WTC11 (cell line): ENCODE results near the gene SFTA2. TPM values are rescaled to one million over a fixed set of nuclear protein-coding genes. Genes with fewer than 3 reads are reported as not detected.

Experiments used
- ATAC-seq: fragments of 200-7000 bp; cut with Tn5 transposase; 2 replicates; pipeline ENCODE4 v1.10.0; 2021; ENCODE audit warnings: mild to moderate bottlenecking, moderate library complexity
- CTCF ChIA-PET: fragments of 300-600 bp; sonication (Branson Sonifier 250); formaldehyde crosslinking; loops from one replicate; lab custom pipeline; 2021; ENCODE audit warnings: antibody characterized with exemption; lab: Charles Lee
- POLR2A ChIA-PET: fragments of 350-600 bp; sonication (Branson Sonifier 250); formaldehyde crosslinking; loops from one replicate; lab custom pipeline; 2021; ENCODE audit warnings: antibody characterized with exemption; lab: Charles Lee
- DNase-seq: peaks from one replicate; pipeline ENCODE4 v3.0.0; 2021; ENCODE audit warnings: low spot score
- H3K27ac Mint-ChIP-seq: 2 replicates; pipeline ENCODE4 v1.8.0; 2021; ENCODE audit warnings: mixed read lengths
- H3K27me3 Mint-ChIP-seq: 2 replicates; pipeline ENCODE4 v1.8.0; 2021; ENCODE audit warnings: low read depth, mild to moderate bottlenecking, moderate library complexity, mixed read lengths
- H3K36me3 Mint-ChIP-seq: 2 replicates; pipeline ENCODE4 v1.8.0; 2021; ENCODE audit warnings: mixed read lengths
- H3K4me1 Mint-ChIP-seq: 2 replicates; pipeline ENCODE4 v1.8.0; 2022; ENCODE audit warnings: mixed read lengths
- H3K4me3 Mint-ChIP-seq: 2 replicates; pipeline ENCODE4 v1.8.0; 2021; ENCODE audit warnings: mild to moderate bottlenecking, moderate library complexity, mixed read lengths
- H3K9me3 Mint-ChIP-seq: 2 replicates; pipeline ENCODE4 v1.8.0; 2021; ENCODE audit warnings: mixed read lengths
- AFF4 ChIP-seq: sonication (generic); formaldehyde crosslinking; IDR thresholded peaks from 2 replicates; pipeline ENCODE4 v1.8.1; 2023; ENCODE audit warnings: mild to moderate bottlenecking, missing genetic modification reagents, borderline replicate concordance
- AR ChIP-seq: fragments of 250-450 bp; sonication (Bioruptor Pico); IDR thresholded peaks from 2 replicates; pipeline ENCODE4 v1.9.0; 2021; ENCODE audit warnings: mild to moderate bottlenecking
- ATF6 ChIP-seq: sonication (generic); formaldehyde crosslinking; IDR thresholded peaks from 2 replicates; pipeline ENCODE4 v1.8.1; 2023; ENCODE audit warnings: mild to moderate bottlenecking, missing genetic modification reagents
- CBFB ChIP-seq: sonication (generic); formaldehyde crosslinking; IDR thresholded peaks from 2 replicates; pipeline ENCODE4 v1.8.1; 2022; ENCODE audit warnings: mild to moderate bottlenecking, low read depth, missing genetic modification reagents
- CTCF ChIP-seq: fragments of 200-600 bp; IDR thresholded peaks from 2 replicates; pipeline ENCODE4 v1.8.0; 2022; ENCODE audit warnings: antibody characterized with exemption
- GTF2I ChIP-seq: fragments of 250-450 bp; sonication (Bioruptor Pico); conservative IDR thresholded peaks from 2 replicates; pipeline ENCODE4 v1.4.0; 2021; ENCODE audit warnings: mild to moderate bottlenecking
- IRF2 ChIP-seq: sonication (generic); formaldehyde crosslinking; IDR thresholded peaks from 2 replicates; pipeline ENCODE4 v1.8.0; 2022; ENCODE audit warnings: low read depth, missing genetic modification reagents, borderline replicate concordance
- JAZF1 ChIP-seq: fragments of 250-450 bp; sonication (Bioruptor Pico); IDR thresholded peaks from 2 replicates; pipeline ENCODE4 v1.9.0; 2021; ENCODE audit warnings: moderate library complexity, mild to moderate bottlenecking, inconsistent platforms
- JUN ChIP-seq: sonication (generic); formaldehyde crosslinking; IDR thresholded peaks from 2 replicates; pipeline ENCODE4 v1.8.0; 2023; ENCODE audit warnings: mild to moderate bottlenecking, missing genetic modification reagents
- NFATC4 ChIP-seq: fragments of 250-450 bp; sonication (Bioruptor Pico); IDR thresholded peaks from 2 replicates; pipeline ENCODE4 v1.9.0; 2021; ENCODE audit warnings: mild to moderate bottlenecking
- NR2C2 ChIP-seq: sonication (generic); formaldehyde crosslinking; IDR thresholded peaks from 2 replicates; pipeline ENCODE4 v1.8.0; 2022; ENCODE audit warnings: mild to moderate bottlenecking, missing genetic modification reagents
- SOX15 ChIP-seq: fragments of 250-450 bp; sonication (Bioruptor Pico); IDR thresholded peaks from 2 replicates; pipeline ENCODE4 v1.9.0; 2021; ENCODE audit warnings: mild to moderate bottlenecking
- USF2 ChIP-seq: sonication (generic); formaldehyde crosslinking; IDR thresholded peaks from 2 replicates; pipeline ENCODE4 v1.8.1; 2023; ENCODE audit warnings: mild to moderate bottlenecking, missing genetic modification reagents, moderate library complexity
- ZNF121 ChIP-seq: sonication (generic); formaldehyde crosslinking; IDR thresholded peaks from 2 replicates; pipeline ENCODE4 v1.8.0; 2023; ENCODE audit warnings: missing genetic modification reagents
- ZSCAN18 ChIP-seq: fragments of 250-450 bp; sonication (Bioruptor Pico); IDR thresholded peaks from 2 replicates; pipeline ENCODE4 v2.1.2; 2022; ENCODE audit warnings: mild to moderate bottlenecking, moderate library complexity
- total RNA-seq: library from RNA; stranded (reverse); gene quantifications from 3 replicates; pipeline ENCODE4 v1.2.3, GENCODE V29; 2021
- TF ChIP-seq, protein P1 (sequence below): sonication (generic); formaldehyde crosslinking; IDR thresholded peaks from 2 replicates; pipeline ENCODE4 v1.8.0; 2022; ENCODE audit warnings: mild to moderate bottlenecking, missing genetic modification reagents
- TF ChIP-seq, protein P2 (sequence below): sonication (generic); formaldehyde crosslinking; IDR thresholded peaks from 2 replicates; pipeline ENCODE4 v1.8.0; 2022; ENCODE audit warnings: mild to moderate bottlenecking, missing genetic modification reagents
- TF ChIP-seq, protein P3 (sequence below): sonication (generic); formaldehyde crosslinking; IDR thresholded peaks from 2 replicates; pipeline ENCODE4 v1.8.1; 2022; ENCODE audit warnings: missing genetic modification reagents, borderline replicate concordance

The SFTA2 gene
- total RNA-seq, 1 experiment from 2014 or later, result not detected

DNA sequence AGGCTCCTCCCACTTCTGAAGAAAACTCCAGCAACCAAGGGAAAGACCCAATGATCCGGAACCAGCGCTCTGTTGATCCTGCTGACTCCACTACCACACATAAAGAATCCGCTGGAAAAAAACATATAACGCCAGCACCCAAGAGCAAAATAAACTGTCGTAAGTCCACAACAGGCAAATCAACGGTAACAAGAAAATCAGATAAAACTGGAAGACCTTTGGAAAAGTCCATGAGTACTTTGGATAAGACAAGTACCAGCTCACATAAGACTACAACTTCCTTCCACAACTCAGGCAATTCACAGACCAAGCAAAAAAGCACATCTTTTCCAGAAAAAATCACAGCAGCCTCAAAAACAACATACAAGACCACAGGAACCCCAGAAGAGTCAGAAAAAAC, 16.8 kb upstream of the SFTA2 start (continued):
- TF ChIP-seq ZNF121 (CRISPR knock-in tag), result no peak
- TF ChIP-seq ZSCAN18, result no peak
- TF ChIP-seq ATF6 (CRISPR knock-in tag), result no peak
- TF ChIP-seq, protein P1, sequence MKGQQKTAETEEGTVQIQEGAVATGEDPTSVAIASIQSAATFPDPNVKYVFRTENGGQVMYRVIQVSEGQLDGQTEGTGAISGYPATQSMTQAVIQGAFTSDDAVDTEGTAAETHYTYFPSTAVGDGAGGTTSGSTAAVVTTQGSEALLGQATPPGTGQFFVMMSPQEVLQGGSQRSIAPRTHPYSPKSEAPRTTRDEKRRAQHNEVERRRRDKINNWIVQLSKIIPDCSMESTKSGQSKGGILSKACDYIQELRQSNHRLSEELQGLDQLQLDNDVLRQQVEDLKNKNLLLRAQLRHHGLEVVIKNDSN (CRISPR knock-in tag), result no peak

- H3K4me3 Mint-ChIP-seq, result no peak overlapping the region
- CTCF ChIA-PET, result interaction anchor here (0.6 to 1.2 kb wide), 2 partner anchors 96 to 124 kb away, joined by 3 to 4 read pairs; no protein-coding TSS in a partner anchor
- peaks cover 20% of the 10 kb centered on the region for H3K4me1 Mint-ChIP-seq
- peaks cover 38% of the 10 kb centered on the region for H3K9me3 Mint-ChIP-seq
- H3K36me3 Mint-ChIP-seq, result no peaks in the 10 kb centered on the region
- DNase-seq (no peak), ATAC-seq (no peak)
- no peak overlapping the region for H3K27ac Mint-ChIP-seq
- H3K27me3 Mint-ChIP-seq, result peaks cover 30% of the 10 kb centered on the region
- POLR2A ChIA-PET, result no interaction called here
- TF ChIP-seq CTCF (no peak), AFF4 (CRISPR knock-in tag) (no peak), JAZF1 (CRISPR knock-in tag) (no peak), USF2 (CRISPR knock-in tag) (no peak), GTF2I (CRISPR knock-in tag) (no peak), CBFB (CRISPR knock-in tag) (no peak), IRF2 (CRISPR knock-in tag) (no peak), NFATC4 (CRISPR knock-in tag) (no peak), SOX15 (CRISPR knock-in tag) (no peak), ZNF121 (CRISPR knock-in tag) (no peak), AR (CRISPR knock-in tag) (no peak), NR2C2 (no peak), JUN (CRISPR knock-in tag) (no peak)
- TF ChIP-seq, protein P2, sequence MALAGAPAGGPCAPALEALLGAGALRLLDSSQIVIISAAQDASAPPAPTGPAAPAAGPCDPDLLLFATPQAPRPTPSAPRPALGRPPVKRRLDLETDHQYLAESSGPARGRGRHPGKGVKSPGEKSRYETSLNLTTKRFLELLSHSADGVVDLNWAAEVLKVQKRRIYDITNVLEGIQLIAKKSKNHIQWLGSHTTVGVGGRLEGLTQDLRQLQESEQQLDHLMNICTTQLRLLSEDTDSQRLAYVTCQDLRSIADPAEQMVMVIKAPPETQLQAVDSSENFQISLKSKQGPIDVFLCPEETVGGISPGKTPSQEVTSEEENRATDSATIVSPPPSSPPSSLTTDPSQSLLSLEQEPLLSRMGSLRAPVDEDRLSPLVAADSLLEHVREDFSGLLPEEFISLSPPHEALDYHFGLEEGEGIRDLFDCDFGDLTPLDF (CRISPR knock-in tag), result no peak
- TF ChIP-seq, protein P3, sequence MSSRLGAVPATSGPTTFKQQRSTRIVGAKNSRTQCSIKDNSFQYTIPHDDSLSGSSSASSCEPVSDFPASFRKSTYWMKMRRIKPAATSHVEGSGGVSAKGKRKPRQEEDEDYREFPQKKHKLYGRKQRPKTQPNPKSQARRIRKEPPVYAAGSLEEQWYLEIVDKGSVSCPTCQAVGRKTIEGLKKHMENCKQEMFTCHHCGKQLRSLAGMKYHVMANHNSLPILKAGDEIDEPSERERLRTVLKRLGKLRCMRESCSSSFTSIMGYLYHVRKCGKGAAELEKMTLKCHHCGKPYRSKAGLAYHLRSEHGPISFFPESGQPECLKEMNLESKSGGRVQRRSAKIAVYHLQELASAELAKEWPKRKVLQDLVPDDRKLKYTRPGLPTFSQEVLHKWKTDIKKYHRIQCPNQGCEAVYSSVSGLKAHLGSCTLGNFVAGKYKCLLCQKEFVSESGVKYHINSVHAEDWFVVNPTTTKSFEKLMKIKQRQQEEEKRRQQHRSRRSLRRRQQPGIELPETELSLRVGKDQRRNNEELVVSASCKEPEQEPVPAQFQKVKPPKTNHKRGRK, result no peak
Measured at GRCh38 chr6:30947231-30947630, 15.3 kb upstream of the SFTA2 start.
